Cardiac muscle cell (in vitro differentiated cells and primary cell): Measurements from ENCODE around the gene NAA15. TPM values are rescaled to one million over a fixed set of nuclear protein-coding genes. Genes with fewer than 3 reads are reported as not detected.
"Not testable (repeated sequence)": the region's sequence is repeated elsewhere in the genome, so short reads cannot be mapped to it uniquely, and the experiment has no call there.

Experiments used
- DNase-seq, 2 donors: peaks; one replicate each; pipeline versions ENCODE4 v3.0.0 to v3.0.0-alpha.2; 2010 to 2017; ENCODE audit warnings: low read depth in 1 of 2, low spot score in 1 of 2
- H3K27ac ChIP-seq: fragments of 200-600 bp; sonication (generic); 2 replicates; pipeline ENCODE4 v1.5.1; 2016
- H3K27me3 ChIP-seq: fragments of 200-600 bp; sonication (generic); 2 replicates; pipeline ENCODE4 v1.6.0; 2016; ENCODE audit warnings: control low read depth
- H3K36me3 ChIP-seq: fragments of 200-600 bp; sonication (generic); 2 replicates; pipeline ENCODE4 v1.5.1; 2016; ENCODE audit warnings: control low read depth
- H3K4me1 ChIP-seq: fragments of 200-600 bp; sonication (generic); 2 replicates; pipeline ENCODE4 v1.8.1; 2017; ENCODE audit warnings: low read depth, mild to moderate bottlenecking, mixed run types
- H3K4me3 ChIP-seq: fragments of 200-600 bp; sonication (generic); 2 replicates; pipeline ENCODE4 v1.5.1; 2016; ENCODE audit warnings: mild to moderate bottlenecking
- H3K9me3 ChIP-seq: fragments of 200-600 bp; sonication (generic); 2 replicates; pipeline ENCODE4 v1.5.1; 2017; ENCODE audit warnings: low read depth, mild to moderate bottlenecking, control low read depth
- CTCF ChIP-seq: IDR thresholded peaks from 2 replicates; pipeline ENCODE4 v1.5.1; 2012; ENCODE audit warnings: low read depth, mild to moderate bottlenecking, low read length
- polyA plus RNA-seq: library from polyadenylated mRNA; unstranded; fragments of >200 nt; fragmentation: Nextera tagmentation; extraction: Ambion mirVana; gene quantifications from 2 replicates; pipeline ENCODE4 v1.2.1, GENCODE V29; 2016
- total RNA-seq: library from RNA; depleted of rRNA; stranded (reverse); fragments of >200 nt; gene quantifications from 2 replicates; pipeline ENCODE4 v1.2.3, GENCODE V29; 2016

NAA15 gene
- total and polyA plus RNA-seq, 2 experiments from 2014 or later: 16.4 to 24.0 TPM

- Histone ChIP-seq H3K36me3 (no peaks in the 10 kb centered on the region), H3K27ac (no peak overlapping the region), H3K27me3 (no peaks in the 10 kb centered on the region), H3K4me3 (no peak overlapping the region), H3K4me1 (no peaks in the 10 kb centered on the region), H3K9me3 (no peaks in the 10 kb centered on the region)
- no peak for DNase-seq
- no peak for TF ChIP-seq CTCF
Measured at GRCh38 chr4:139465922-139466321, 164.6 kb downstream of the NAA15 start.

- not testable (repeated sequence) for H3K4me1 ChIP-seq, H3K27ac ChIP-seq, DNase-seq, H3K9me3 ChIP-seq, H3K4me3 ChIP-seq, H3K27me3 ChIP-seq
- H3K36me3 ChIP-seq: peaks cover 11% of the 10 kb centered on the region
Measured at GRCh38 chr4:139468756-139469155, 167.5 kb downstream of the NAA15 start.

GRCh38 chr4:139469216-139469615, 167.9 kb downstream of the NAA15 start:
- H3K36me3 ChIP-seq: peaks cover 11% of the 10 kb centered on the region
- no peak for DNase-seq
- H3K4me1 ChIP-seq: no peaks in the 10 kb centered on the region
- TF ChIP-seq CTCF: no peak
- no peak overlapping the region for H3K27ac ChIP-seq
- H3K9me3 ChIP-seq: no peaks in the 10 kb centered on the region
- H3K4me3 ChIP-seq: no peak overlapping the region
- no peaks in the 10 kb centered on the region for H3K27me3 ChIP-seq

Other genes with a start within 250 kb of the NAA15 start
- 42.8 and 57.5 TPM in 2 replicates for gene ELF2, start 124.3 kb upstream of the NAA15 start, total RNA-seq
- 45.7 and 52.7 TPM in 2 replicates for gene ELF2, start 124.3 kb upstream of the NAA15 start, polyA plus RNA-seq
- gene MGARP, start 21.3 kb upstream of the NAA15 start, total RNA-seq: 2.8 and 3.0 TPM in 2 replicates
- 4.4 and 4.6 TPM in 2 replicates for gene MGARP, start 21.3 kb upstream of the NAA15 start, polyA plus RNA-seq
- gene NDUFC1, start 972 bp downstream of the NAA15 start, total RNA-seq: 91.6 and 111 TPM in 2 replicates
- 316 and 324 TPM in 2 replicates for gene NDUFC1, start 972 bp downstream of the NAA15 start, polyA plus RNA-seq
- 6.6 and 8.8 TPM in 2 replicates for gene RAB33B, start 152.6 kb downstream of the NAA15 start, total RNA-seq
- 8.4 and 10.4 TPM in 2 replicates for gene RAB33B, start 152.6 kb downstream of the NAA15 start, polyA plus RNA-seq